CD4-positive, alpha-beta T cell treated with Interleukin-21 for 1 hour (primary cell): ENCODE measurements around the gene MAP2K7.
"Not testable (repeated sequence)": the region's sequence is repeated elsewhere in the genome, so short reads cannot be mapped to it uniquely, and the experiment has no call there.

ENCODE experiments used
- DNase-seq: peaks from one replicate; pipeline ENCODE4 v3.0.0-alpha.2; 2020

The MAP2K7 gene

GRCh38 chr19:7885818-7886217 is 17.9 kb upstream of the MAP2K7 start:
- DNase-seq = no peak

- no peak for DNase-seq
Measured at GRCh38 chr19:7887408-7888144, 16.1 kb upstream of the MAP2K7 start.

GRCh38 chr19:7888145-7888825 is 15.4 kb upstream of the MAP2K7 start, which contains the start of gene LRRC8E:
Gene LRRC8E (plus strand): TSS chr19:7888510. CDS start chr19:7895604, 7,094 bp downstream.
- no peak for DNase-seq

GRCh38 chr19:7888826-7889217 is 14.9 kb upstream of the MAP2K7 start:
- no peak for DNase-seq

GRCh38 chr19:7893362-7894101 is 10.1 kb upstream of the MAP2K7 start:
- DNase-seq = not testable (repeated sequence)

GRCh38 chr19:7894612-7895309 is 8.9 kb upstream of the MAP2K7 start:
- no peak for DNase-seq

GRCh38 chr19:7895565-7895964 is 8.1 kb upstream of the MAP2K7 start:
- DNase-seq = no peak

- no peak for DNase-seq
Measured at GRCh38 chr19:7897292-7897691, 6.4 kb upstream of the MAP2K7 start.

GRCh38 chr19:7898967-7899366 is 4.7 kb upstream of the MAP2K7 start:
- no peak for DNase-seq

- no peak for DNase-seq
Measured at GRCh38 chr19:7899751-7900378, 3.8 kb upstream of the MAP2K7 start.

- no peak for DNase-seq
Measured at GRCh38 chr19:7900401-7900870, 3.2 kb upstream of the MAP2K7 start.

- DNase-seq = no peak
Measured at GRCh38 chr19:7900931-7901330, 2.7 kb upstream of the MAP2K7 start.

GRCh38 chr19:7901337-7901736 is 2.3 kb upstream of the MAP2K7 start:
- no peak for DNase-seq

GRCh38 chr19:7902796-7903243 is 857 bp upstream of the MAP2K7 start:
- DNase-seq = no peak

GRCh38 chr19:7904074-7905020 is 670 bp downstream of the MAP2K7 start:
- DNase-seq = peak; percentile 91

GRCh38 chr19:7905268-7905667 is 1.6 kb downstream of the MAP2K7 start:
- DNase-seq = no peak

- no peak for DNase-seq
Measured at GRCh38 chr19:7905859-7906258, 2.2 kb downstream of the MAP2K7 start.

- no peak for DNase-seq
Measured at GRCh38 chr19:7907122-7907521, 3.4 kb downstream of the MAP2K7 start.

GRCh38 chr19:7907544-7907943 is 3.9 kb downstream of the MAP2K7 start:
- DNase-seq = no peak

GRCh38 chr19:7908078-7908699 is 4.5 kb downstream of the MAP2K7 start:
- DNase-seq = no peak
